OCI-LY3 (cell line): ENCODE data around the gene QSOX2.

Experiments used
- H2AFZ ChIP-seq: fragments of 200-600, 300-600 bp; shearing (Covaris generic); 2 replicates; pipeline ENCODE4 v1.6.0; 2014; ENCODE audit warnings: antibody characterized with exemption, low read depth, low read length
- H3K27ac ChIP-seq: fragments of 200-600, 300-600 bp; sonication (generic); 2 replicates; pipeline ENCODE4 v1.5.1; 2014; ENCODE audit warnings: mild to moderate bottlenecking, low read length, moderate library complexity, mixed read lengths
- H3K27me3 ChIP-seq: fragments of 200-600, 300-600 bp; sonication (generic); 2 replicates; pipeline ENCODE4 v1.6.1; 2014; ENCODE audit warnings: low read depth, low read length, mixed read lengths
- H3K36me3 ChIP-seq: fragments of 200-600, 300-600 bp; sonication (generic); replicated peaks from 2 replicates; pipeline ENCODE3; 2014; ENCODE audit warnings: low read depth, low read length, mixed read lengths
- H3K4me1 ChIP-seq: fragments of 300-600, 200-600 bp; sonication (generic); 2 replicates; pipeline ENCODE4 v1.6.1; 2014; ENCODE audit warnings: low read length, mixed read lengths
- H3K4me2 ChIP-seq: fragments of 200-600, 300-600 bp; sonication (generic); 2 replicates; pipeline ENCODE4 v1.6.1; 2014; ENCODE audit warnings: low read length, mixed read lengths
- H3K4me3 ChIP-seq: fragments of 300-600, 200-600 bp; sonication (generic); 2 replicates; pipeline ENCODE4 v1.5.1; 2014; ENCODE audit warnings: antibody characterized with exemption, mild to moderate bottlenecking, low read length, moderate library complexity
- H3K79me2 ChIP-seq: fragments of 300-600, 200-600 bp; shearing (Covaris generic); 2 replicates; pipeline ENCODE4 v1.6.1; 2014; ENCODE audit warnings: mild to moderate bottlenecking, low read length, mixed read lengths
- H3K9ac ChIP-seq: fragments of 300-600, 200-600 bp; shearing (Covaris generic); 2 replicates; pipeline ENCODE4 v1.6.0; 2014; ENCODE audit warnings: mild to moderate bottlenecking, low read length, moderate library complexity
- H3K9me3 ChIP-seq: fragments of 200-600, 300-600 bp; shearing (Covaris generic); 2 replicates; pipeline ENCODE4 v1.6.1; 2014; ENCODE audit warnings: low read length, mixed read lengths; ENCODE audit not compliant: insufficient read depth
- H4K20me1 ChIP-seq: fragments of 200-600, 300-600 bp; sonication (generic); 2 replicates; pipeline ENCODE4 v1.6.1; 2016; ENCODE audit warnings: low read length, mixed read lengths; ENCODE audit not compliant: insufficient read depth
- EZH2phosphoT487 ChIP-seq: fragments of 200-600 bp; shearing (Covaris generic); IDR thresholded peaks from 2 replicates; pipeline ENCODE4 v1.6.1; 2018; ENCODE audit warnings: antibody characterized with exemption, mixed run types, low read depth
- TF ChIP-seq, protein P1 (sequence below): fragments of 200-600, 300-600 bp; sonication (generic); IDR thresholded peaks from 2 replicates; pipeline ENCODE4 v1.5.1; 2014; ENCODE audit warnings: antibody characterized with exemption, low read length, low read depth

Gene QSOX2

GRCh38 chr9:136285501-136286358 is 40.1 kb upstream of the QSOX2 start:
- H3K9me3 ChIP-seq = no peaks in the 10 kb centered on the region
- H3K4me1 ChIP-seq = peaks cover 17% of the 10 kb centered on the region
- H3K36me3 ChIP-seq = no peaks in the 10 kb centered on the region
- no peaks in the 10 kb centered on the region for H3K79me2 ChIP-seq
- no peak overlapping the region for H2AFZ ChIP-seq
- H3K4me2 ChIP-seq = no peak overlapping the region
- H3K27me3 ChIP-seq = peaks cover 4% of the 10 kb centered on the region; the same call in 1 of the 2 replicates
- H4K20me1 ChIP-seq = no peaks in the 10 kb centered on the region
- no peak overlapping the region for H3K4me3 ChIP-seq
- H3K27ac ChIP-seq = no peak overlapping the region
- no peak overlapping the region for H3K9ac ChIP-seq
- no peak for TF ChIP-seq EZH2phosphoT487
- TF ChIP-seq, protein P1, sequence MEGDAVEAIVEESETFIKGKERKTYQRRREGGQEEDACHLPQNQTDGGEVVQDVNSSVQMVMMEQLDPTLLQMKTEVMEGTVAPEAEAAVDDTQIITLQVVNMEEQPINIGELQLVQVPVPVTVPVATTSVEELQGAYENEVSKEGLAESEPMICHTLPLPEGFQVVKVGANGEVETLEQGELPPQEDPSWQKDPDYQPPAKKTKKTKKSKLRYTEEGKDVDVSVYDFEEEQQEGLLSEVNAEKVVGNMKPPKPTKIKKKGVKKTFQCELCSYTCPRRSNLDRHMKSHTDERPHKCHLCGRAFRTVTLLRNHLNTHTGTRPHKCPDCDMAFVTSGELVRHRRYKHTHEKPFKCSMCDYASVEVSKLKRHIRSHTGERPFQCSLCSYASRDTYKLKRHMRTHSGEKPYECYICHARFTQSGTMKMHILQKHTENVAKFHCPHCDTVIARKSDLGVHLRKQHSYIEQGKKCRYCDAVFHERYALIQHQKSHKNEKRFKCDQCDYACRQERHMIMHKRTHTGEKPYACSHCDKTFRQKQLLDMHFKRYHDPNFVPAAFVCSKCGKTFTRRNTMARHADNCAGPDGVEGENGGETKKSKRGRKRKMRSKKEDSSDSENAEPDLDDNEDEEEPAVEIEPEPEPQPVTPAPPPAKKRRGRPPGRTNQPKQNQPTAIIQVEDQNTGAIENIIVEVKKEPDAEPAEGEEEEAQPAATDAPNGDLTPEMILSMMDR = no peak

GRCh38 chr9:136284951-136285350 is 39.3 kb upstream of the QSOX2 start:
- Histone ChIP-seq H3K4me2 (no peak overlapping the region), H3K27me3 (peaks cover 4% of the 10 kb centered on the region; the same call in 1 of the 2 replicates), H2AFZ (no peak overlapping the region)

GRCh38 chr9:136284311-136284710 is 38.7 kb upstream of the QSOX2 start:
- H3K9ac ChIP-seq = no peak overlapping the region
- no peak overlapping the region for H3K4me3 ChIP-seq
- no peak overlapping the region for H3K4me2 ChIP-seq
- H2AFZ ChIP-seq = no peak overlapping the region
- no peaks in the 10 kb centered on the region for H3K79me2 ChIP-seq
- TF ChIP-seq, protein P1 = no peak
- TF ChIP-seq EZH2phosphoT487 = no peak
- no peaks in the 10 kb centered on the region for H3K9me3 ChIP-seq
- peaks cover 17% of the 10 kb centered on the region for H3K4me1 ChIP-seq
- peaks cover 9% of the 10 kb centered on the region; the same call in 1 of the 2 replicates for H3K27me3 ChIP-seq
- no peak overlapping the region for H3K27ac ChIP-seq
- no peaks in the 10 kb centered on the region for H4K20me1 ChIP-seq
- H3K36me3 ChIP-seq = no peaks in the 10 kb centered on the region

More at GRCh38 chr9:136284951-136285350, 39.3 kb upstream of the QSOX2 start:
- TF ChIP-seq EZH2phosphoT487 = no peak
- TF ChIP-seq, protein P1 = no peak
- no peaks in the 10 kb centered on the region for H3K79me2 ChIP-seq
- no peak overlapping the region for H3K4me3 ChIP-seq
- no peak overlapping the region for H3K27ac ChIP-seq
- H3K36me3 ChIP-seq = no peaks in the 10 kb centered on the region
- H3K4me1 ChIP-seq = peaks cover 17% of the 10 kb centered on the region
- H3K9ac ChIP-seq = no peak overlapping the region
- no peaks in the 10 kb centered on the region for H4K20me1 ChIP-seq
- H3K9me3 ChIP-seq = no peaks in the 10 kb centered on the region
